HG03521 (cell line): Measurements from ENCODE around the gene RPS16.

Experiments
- ATAC-seq: cut with Tn5 transposase; IDR thresholded peaks from one replicate; pipeline ENCODE4 v1.9.1; 2021; ENCODE audit warnings: mild to moderate bottlenecking, moderate library complexity; ENCODE audit not compliant: unreplicated experiment

RPS16 gene

DNA sequence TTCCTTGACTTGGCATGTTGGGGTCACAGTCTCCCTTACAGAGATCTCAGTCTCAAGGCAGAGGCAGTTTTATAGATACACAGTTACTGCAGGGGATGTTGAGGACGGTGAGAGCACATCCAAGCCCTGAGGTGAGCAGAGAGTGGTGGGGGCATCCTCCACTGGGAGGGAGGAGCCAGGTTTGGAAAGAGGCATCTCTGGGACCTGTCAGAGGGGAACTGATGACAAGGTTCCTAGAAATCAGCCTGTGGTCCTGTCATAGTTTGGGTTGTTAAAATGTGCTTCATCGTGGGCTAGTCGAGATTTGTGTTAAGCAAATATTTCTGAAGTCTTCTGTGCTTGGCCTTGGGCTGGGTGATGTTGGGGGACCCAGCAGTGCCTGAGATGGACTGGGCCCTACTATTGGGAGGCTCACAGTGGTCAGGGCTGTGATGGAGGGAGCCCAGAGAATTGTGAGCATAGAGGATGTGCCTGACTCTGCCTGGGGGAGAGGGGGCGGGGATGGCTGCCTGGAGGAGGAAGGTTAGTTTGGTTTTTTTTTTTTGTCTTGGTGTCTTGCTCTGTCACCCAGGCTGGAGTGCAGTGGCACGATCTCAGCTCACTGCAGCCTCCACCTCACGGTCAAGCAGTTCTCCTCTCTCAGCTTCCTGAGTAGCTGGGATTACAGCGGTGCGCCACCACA lies 13.5 kb upstream of the RPS16 start:
- no peak for ATAC-seq

DNA sequence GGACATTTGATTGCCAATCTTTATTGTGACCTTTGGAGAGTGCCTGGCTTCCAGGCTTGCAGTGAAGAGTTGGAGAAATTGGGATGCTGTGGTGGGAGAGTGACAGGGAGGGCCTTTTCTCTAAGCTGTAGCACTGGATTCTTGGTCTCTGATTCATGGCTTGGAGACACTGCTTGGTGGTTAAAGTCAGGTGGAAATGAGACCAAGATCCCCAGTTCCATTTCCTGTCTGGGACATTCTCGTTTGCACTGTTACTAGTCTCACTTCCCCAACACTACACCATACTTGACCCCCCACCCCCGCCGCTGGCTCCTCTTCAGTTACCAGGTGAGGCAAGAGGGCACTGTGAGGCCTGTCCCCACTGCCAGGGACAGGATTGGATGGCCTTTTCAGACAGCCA lies 12.5 kb upstream of the RPS16 start:
- no peak for ATAC-seq

DNA sequence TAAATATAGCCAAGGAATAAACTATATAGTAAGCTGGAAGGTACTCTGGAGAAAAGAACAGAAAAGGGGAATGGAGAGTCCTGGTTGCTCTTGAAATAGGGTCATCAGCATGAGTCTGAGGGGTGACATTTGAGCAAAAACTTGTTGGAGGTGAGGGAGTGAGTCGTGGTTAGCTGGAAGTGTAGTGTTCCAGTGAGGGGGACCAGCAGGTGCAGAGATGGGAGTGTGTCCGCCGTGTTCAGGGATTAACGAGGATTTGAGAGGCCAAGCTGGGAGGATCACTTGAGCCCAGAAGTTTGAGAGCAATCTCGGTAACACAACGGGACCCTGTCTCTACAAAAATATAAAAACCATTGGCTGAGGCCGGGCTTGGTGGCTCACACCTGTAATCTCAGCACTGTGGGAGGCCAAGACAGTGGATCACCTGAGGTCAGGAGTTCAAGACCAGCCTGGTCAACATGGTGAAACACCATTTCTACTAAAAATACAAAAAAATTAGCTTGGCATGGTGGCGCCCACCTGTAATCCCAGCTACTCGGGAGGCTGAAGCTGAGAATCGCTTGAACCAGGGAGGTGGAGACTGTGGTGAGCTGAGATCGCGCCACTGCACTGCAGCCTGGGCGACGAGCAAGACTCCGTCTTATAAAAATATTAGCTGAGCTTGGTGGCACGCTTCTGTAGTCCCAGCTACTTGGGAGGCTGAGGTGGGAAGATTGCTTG lies 10.8 kb upstream of the RPS16 start:
- no peak for ATAC-seq

DNA sequence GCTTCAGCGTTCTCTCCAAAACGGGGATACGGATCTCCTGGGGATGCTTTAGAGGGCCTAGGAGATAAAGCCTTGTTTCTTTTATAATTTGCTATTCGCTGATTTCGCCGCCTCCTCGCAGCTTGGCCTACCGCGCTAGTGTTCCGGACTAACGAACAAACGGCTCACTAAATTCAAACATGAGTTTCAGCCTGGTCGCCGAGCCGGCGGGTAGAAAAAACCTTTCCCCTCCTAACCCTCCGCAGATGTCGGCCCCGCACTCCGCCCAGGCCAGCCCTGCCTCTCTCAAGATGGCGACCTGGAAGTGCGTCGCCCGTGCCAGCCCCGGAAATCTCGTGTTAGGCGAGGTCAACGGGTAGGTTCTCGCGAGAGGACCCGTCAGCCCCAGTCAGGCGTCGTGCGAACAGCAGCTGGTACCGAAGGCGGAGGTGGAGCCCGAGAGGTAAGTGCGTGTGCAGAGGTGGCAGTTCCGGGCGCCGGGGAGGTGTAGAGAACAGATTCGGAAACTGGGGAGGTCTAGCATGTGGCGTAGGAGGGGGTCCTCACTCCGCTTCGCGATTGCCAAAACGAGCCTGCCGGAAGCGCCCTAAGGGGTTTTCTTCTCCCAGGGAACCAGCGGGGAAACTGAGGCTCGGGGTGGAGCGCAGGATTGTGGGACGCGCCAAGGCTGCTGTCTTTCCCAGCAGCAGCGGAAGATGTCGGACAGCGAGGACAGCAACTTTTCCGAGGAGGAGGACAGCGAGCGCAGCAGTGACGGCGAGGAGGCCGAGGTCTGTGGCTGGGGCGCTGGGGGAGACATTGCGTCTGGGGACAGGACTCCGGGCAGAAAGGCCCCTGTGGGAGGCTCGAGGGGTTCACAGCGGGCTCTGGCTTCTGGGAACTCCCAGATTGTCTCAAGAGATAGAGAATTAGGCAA lies 9.7 kb upstream of the RPS16 start, which contains the start of gene SUPT5H:
SUPT5H (plus strand) TSS at position 387 of the 916 bp plus-strand sequence; CDS start at position 696, 309 bp downstream.
- ATAC-seq = peak; percentile 79

DNA sequence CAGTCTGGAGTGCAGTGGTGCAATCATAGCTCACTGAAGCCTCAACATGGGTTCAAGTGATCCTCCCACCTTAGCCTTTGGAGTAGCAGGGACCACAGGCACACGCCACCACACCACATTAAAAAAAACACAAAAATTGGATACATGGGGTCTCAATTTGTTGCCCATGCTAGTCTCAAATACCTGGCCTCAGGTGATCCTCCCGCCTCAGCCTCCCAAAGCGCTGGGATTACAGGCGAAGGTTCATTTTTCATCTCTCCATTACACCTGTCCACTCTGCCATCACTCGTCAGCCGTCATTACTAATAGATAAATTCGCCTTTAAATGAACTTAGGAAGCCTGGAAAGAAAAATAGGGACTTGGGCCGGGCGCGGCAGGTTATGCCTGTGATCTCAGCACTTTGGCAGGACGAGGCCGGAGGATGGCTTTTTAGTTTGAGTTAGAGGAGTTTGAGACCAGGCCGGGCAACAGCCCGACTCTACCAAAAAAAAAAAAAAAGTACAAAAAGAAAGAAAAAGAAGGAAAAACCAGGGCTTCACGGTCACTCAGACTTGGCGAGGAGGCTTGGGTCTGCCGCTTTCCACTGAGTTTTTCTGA lies 8.9 kb upstream of the RPS16 start:
- ATAC-seq = no peak

DNA sequence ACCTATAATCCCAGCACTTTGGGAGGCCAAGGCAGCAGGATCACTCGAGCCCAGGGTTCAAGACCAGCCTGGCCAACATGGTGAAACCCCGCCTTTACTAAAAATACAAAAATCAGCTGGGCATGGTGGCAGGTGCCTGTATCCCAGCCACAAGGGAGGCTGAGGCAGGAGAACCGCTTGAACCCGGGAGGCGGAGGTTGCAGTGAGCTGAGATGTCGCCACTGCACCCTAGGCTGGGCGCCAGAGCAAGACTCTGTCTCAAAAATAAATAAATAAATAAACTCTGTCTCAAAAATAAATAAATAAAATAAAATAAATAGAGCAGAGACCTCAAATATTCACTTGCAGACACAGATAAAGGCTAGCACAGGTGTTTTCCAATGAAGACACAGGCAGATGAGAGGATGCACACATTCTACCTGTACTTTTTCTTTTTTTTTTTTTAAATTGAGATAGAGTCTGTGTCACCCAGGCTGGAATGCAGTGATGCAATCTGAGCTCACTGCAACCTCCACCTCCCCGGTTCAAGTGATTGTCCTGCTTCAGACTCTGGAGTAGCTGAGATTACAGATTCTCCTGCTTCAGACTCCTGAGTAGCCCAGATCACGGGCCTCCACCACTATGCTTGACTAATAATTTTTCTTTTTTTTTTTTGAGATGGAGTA lies 2.7 kb upstream of the RPS16 start:
- no peak for ATAC-seq

DNA sequence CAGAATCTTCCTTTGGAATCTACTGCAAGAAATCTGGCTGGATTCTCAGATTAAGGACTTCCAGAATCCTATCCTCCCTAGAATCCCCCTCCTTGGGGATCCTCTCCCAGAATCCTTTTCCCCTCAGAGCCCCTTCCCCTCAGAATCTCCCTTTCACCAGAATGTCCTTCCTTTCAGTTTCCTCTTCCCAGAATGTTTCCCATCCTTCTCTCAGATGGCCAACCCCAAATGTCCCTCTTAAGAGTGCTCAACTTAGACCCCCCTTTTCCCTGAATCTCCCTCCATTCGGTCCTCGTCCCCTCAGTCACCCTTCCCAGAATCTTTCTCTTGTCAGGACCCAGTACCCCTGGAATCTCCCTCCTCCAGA lies 584 bp upstream of the RPS16 start:
- ATAC-seq = no peak

DNA sequence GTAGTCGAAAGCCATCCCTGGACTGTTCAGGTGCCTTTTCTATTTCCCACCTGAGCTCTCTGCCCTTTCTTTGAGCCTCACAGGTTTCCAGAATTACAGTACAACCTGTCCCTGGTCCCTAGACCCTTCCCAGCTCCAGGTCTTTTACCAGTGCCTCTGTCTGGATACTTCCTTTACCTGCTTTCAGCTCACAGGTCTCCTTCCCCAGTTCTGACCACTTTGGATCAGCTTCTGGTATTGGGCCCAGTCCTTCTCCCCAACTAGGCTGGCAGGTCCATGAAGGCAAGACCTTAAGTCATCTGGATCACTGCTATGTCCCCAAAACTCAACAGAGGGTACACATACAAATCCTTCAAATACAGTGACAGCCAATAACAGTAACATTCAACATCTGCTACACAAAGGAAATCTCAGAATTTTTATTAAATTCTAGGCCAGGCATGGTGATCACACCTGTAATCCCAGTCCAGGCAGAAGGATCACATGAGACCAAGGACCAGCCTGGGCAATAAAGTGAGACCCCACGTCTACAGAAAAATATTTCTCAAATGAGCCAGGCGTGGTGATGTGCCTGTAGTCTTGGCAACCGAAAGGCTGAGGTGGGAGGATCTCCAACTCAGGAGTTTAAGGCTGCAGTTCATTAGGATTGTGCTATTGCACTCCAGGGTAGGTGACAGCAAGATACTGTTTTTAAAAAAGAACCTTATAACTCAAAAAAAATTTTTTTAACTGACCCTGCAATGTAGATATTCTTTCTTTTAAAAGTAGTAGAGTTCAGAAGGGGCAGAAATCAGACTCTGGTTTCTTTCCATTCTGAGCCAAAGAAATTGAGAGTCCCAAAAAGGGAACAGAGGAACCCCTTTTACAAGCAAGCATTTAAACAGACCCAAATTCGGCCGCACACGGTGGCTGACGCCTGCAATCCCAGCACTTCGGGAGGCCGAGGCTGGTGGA lies 1.3 kb downstream of the RPS16 start:
- no peak for ATAC-seq

DNA sequence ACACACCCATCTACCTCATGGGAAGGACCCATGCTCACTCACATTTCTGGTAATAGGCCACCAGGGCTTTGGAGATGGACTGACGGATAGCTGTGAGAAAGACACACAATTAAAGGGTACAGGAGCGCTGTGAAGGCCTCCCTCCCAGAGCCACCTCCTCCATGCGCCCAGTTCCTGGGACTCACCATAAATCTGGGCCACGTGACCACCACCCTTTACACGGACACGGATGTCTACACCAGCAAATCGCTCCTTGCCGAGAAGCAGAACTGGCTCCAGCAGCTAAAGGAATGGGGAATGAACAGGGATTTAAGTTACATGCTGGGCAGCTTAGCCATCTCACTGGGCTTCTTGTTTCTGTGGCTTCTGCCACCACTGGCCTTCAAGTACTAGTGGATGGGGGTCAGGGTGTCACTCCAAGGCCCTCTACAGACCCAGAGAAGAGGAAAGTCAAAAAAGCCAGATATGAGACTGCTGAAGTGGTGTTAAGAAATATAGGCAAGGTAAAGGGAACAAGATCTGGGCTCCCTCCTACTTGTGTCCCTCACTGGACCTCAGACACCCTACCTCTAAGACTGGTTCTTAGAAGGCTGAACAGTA lies 2.2 kb downstream of the RPS16 start:
- ATAC-seq = no peak

DNA sequence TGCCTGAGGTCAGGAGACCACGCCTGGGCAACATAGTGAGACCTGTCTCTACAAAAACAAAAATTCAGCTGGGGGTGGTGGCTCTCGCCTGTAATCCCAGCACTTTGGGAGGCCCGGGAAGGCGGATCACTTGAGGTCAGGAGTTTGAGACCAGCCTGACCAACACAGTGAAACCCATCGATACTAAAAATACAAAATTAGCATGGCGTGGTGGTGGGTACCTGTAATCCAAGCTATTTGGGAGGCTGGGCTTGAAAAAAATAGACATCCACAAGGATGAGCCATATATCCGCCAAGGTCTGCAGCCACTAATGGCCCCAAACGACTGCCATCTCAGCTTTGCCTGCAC lies 3.1 kb downstream of the RPS16 start:
- ATAC-seq = no peak

DNA sequence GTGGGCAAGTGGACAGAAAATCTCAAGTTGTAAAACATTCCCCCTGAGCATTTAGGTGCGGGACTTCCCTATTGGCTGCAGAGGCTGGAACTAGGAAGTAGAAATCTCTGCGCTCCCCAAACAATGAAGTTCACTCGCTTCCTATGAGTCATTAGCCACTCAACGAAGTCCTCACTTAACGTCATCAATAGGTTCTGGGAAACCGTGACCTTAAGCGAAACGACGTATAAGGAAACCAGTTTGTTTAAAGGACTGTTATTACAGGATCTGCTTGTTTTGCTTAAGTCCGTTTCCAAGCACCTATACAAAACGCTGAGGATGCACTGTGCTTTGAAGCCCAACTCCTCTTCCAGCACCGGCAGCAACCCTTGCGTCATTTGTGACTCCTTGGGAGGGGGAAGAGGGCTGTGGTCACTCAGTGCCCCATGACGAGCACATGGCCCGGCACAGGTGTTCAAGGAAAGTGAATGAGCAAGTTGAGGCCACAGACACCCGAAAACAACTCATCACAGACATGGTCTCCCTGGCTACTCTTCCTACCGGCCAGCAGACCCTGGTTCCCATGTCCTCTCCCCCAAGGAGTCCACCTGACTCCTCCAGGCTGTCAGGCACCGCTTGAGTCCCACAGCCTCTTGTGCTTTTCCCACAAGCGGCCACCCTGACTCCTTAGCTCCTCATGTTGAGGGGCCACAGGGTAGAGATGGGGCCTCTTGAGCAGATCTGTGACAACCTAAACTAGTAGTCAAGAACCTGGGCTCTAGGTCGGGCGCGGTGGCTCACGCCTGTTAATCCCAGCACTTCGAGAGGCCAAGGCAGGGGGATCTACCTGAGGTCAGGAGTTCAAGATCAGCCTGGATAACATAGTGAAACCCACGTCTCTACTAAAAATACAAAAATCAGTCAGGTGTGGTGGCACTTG lies 4.8 kb downstream of the RPS16 start:
- ATAC-seq = no peak

DNA sequence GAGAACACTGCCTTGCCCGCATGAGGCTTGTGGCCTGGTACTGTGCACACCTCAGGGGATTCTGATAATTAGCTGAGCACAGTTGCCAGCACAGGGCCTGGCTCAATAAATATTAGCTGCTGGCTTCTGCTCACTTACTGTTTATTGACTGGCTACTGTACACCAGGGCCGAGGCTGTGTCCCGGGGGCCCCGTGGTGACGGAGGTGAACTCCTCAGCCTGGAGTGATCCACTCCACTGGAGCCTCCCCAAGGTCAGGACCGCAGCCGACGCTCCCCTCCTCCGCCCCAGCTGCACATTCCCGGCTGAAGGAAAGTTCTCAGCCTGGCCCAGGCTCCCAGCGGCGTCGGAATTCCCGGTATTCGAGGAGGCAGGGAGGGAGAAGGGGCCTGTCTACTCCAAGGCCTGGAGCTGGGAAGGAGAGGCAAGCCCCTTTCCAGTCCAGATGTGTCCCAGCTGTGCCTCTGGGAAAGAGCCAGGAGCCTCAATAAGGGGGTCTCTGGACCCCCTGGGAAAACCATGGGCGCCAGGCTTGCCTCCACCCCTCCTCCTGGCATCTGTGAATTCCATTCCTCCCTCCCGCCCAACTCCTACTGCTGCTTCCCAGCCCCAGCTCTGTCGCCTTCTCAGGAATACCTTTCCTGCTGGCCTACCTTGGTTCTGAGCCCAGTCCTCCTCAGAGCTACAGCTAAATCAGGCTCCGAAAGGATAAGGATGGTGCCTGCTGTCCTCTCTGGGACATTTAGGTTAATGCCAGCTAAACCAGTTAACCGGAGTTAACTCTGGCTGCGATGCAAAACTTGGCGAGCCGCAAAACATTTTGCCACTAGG lies 7.3 kb downstream of the RPS16 start:
- no peak for ATAC-seq

DNA sequence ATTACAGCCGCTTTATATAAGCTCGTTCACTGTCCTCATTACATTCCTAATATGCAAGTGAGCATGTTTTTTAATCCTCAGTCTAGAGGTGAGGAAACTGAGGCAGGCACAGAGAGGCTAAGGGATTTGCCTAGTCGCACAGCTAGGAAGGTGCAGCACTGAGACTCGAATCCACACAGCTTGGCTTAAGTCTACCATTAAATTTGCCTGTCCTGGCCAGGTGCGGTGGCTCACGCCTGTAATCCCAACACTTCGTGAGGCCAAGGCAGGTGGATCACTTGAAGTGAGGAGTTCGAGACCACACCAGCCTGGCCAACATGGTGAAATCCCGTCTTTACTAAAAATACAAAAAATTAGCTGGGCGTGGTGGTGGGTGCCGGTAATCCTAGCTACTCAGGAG lies 8.0 kb downstream of the RPS16 start:
- ATAC-seq = no peak

DNA sequence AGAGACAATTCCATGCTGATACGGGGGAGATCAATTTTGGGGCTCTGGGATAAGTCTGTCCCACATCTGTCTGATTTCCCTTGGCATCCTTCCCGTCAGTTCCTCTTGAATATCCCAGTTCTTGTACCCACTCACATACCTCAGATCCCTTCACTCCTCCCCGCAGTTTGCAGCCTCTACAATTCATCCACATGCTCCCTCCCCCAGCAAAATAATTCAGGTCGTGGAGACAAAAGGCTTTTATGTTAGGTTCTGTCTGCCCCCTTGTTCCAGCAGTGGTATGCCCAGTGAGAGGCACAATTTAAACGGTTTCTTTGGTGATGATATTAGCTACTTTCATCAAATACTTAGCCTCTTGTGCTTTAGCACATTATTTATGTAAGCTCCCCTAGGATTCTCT lies 9.6 kb downstream of the RPS16 start:
- ATAC-seq = no peak

DNA sequence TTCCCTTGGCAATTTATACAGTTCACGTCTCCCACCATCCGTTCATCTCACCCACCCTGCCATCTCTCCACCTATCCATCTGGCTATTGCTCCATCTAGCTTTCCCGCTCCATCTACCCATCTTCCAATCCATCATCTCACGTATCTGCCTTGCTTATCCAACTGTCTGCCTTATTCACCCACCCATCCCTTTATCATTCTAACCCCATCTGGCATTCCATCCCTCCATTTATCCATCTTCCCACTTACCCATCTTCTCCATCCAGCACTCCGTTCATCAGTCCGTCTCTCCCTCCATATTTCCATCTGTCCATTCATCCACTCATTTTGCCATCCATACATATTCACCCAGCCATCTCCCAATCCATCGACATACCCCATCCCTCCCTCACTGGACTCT lies 10.0 kb downstream of the RPS16 start:
- no peak for ATAC-seq

DNA sequence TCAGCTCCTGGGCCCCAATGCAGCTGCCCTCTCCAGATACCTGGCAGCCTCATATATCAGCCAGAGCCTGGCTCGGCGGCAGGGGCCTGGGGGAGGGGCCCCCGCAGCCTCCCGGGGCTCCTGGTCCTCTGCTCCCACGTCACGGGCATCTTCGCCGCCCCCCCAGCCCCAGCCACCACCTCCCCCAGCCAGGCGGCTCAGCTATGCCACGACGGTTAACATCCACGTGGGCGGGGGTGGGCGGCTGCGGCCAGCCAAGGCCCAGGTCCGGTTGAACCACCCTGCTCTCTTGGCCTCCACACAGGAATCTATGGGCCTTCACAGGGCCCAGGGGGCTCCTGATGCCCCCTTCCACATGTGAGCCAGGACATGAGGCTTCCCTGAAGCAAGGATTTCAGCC lies 10.8 kb downstream of the RPS16 start:
- no peak for ATAC-seq
